Measurements from ENCODE around the gene TNFSF9.
"Not testable (repeated sequence)": the region's sequence is repeated elsewhere in the genome, so short reads cannot be mapped to it uniquely, and the experiment has no call there.

The TNFSF9 gene

DNA sequence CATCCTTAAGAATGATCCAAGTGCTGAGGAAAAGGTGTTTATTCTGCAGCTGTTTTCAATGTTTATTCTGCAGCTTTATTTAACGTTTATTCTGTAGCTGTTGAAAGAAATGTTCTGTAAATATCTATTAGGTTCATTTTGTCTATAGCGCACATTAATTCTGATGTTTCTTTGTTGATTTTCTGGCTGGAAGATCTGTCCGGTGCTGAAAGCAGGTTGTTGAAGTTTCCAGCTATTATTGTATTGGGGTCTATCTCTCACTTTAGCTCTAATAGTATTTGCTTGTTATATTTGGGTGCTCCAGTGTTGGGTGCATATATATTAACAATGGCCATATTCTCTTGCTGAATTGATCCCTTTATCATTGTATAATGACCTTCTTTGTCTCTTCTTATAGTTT is 39.9 kb downstream of the TNFSF9 start:
- H3K9ac ChIP-seq (ENCODE audit: low read length in 5 of 5): no peak overlapping the region
- no peak overlapping the region for H3K4me3 ChIP-seq (ENCODE audit: low read depth in 1 of 5, low read length in 5 of 5)
- no peaks in the 10 kb centered on the region for H3K36me3 ChIP-seq (ENCODE audit: control insufficient read depth in 5 of 5, insufficient read depth in 5 of 5, low read length in 5 of 5)
- no peak overlapping the region for H3K27ac ChIP-seq (ENCODE audit: low read depth, low read length)
- H3K27me3 ChIP-seq (ENCODE audit: control insufficient read depth in 5 of 5, insufficient read depth in 4 of 5, low read length in 5 of 5): peaks cover 0 to 8% (median 2%) of the 10 kb centered on the region in 5 donors
- H3K4me1 ChIP-seq (ENCODE audit: control insufficient read depth in 5 of 5, insufficient read depth in 5 of 5, low read length in 5 of 5): peaks cover 0 to 3% (median 0%) of the 10 kb centered on the region in 5 donors
- H3K9me3 ChIP-seq (ENCODE audit: control insufficient read depth in 5 of 5, low read length in 5 of 5): peaks cover 0 to 11% (median 0%) of the 10 kb centered on the region in 5 donors

DNA sequence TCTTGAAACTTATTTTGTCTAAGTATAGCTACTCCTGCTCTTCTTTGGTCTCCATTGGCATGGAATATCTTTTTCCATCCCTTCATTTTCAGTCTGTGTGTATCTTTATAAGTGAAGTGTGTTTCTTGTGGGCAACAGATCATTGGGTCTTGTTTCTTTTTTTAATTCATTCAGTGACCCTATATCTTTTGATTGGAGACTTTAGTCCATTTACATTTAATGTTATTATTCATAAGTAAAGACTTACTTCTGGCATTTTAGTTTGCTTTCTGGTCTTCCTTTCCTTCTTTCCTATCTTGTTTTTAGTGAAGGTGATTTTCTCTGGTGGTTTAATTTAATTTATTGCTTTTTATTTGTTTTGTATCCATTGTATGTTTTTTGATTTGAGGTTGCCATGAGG is 40.3 kb downstream of the TNFSF9 start:
- no peaks in the 10 kb centered on the region for H3K36me3 ChIP-seq (ENCODE audit: control insufficient read depth in 5 of 5, insufficient read depth in 5 of 5, low read length in 5 of 5)
- H3K4me1 ChIP-seq (ENCODE audit: control insufficient read depth in 5 of 5, insufficient read depth in 5 of 5, low read length in 5 of 5): peaks cover 0 to 3% (median 0%) of the 10 kb centered on the region in 5 donors
- H3K27me3 ChIP-seq (ENCODE audit: control insufficient read depth in 5 of 5, insufficient read depth in 4 of 5, low read length in 5 of 5): peaks cover 0 to 8% (median 2%) of the 10 kb centered on the region in 5 donors
- H3K9me3 ChIP-seq (ENCODE audit: control insufficient read depth in 5 of 5, low read length in 5 of 5): peaks cover 0 to 11% (median 0%) of the 10 kb centered on the region in 5 donors
- H3K4me3 ChIP-seq (ENCODE audit: low read depth in 1 of 5, low read length in 5 of 5): no peak overlapping the region
- no peak overlapping the region for H3K9ac ChIP-seq (ENCODE audit: low read length in 5 of 5)
- no peak overlapping the region for H3K27ac ChIP-seq (ENCODE audit: low read depth, low read length)

DNA sequence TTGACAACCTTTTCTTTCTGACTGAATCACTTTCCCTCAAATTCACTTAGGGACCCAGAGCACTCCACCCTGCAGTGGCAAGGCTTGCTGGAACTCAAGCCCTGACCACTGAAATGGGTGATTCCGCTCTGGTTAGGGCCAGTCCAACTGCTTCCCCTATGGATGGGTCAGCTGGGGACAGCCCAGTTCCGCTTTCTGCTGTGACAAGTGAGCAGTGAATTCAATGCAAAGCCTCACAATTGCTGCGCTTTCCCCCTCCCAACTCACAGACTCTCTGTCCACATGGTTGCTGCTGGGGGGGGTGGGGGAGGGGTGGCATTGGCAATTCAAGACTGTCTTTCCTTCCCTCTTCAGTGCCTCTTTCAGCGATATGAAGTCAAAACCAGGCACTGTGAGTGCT is 41.4 kb downstream of the TNFSF9 start:
- Histone ChIP-seq H3K9ac (ENCODE audit: low read length in 5 of 5) (no peak overlapping the region), H3K27ac (ENCODE audit: low read depth, low read length) (no peak overlapping the region), H3K9me3 (ENCODE audit: control insufficient read depth in 5 of 5, low read length in 5 of 5) (peaks cover 0 to 11% (median 0%) of the 10 kb centered on the region in 5 donors), H3K36me3 (ENCODE audit: control insufficient read depth in 5 of 5, insufficient read depth in 5 of 5, low read length in 5 of 5) (no peaks in the 10 kb centered on the region), H3K4me3 (ENCODE audit: low read depth in 1 of 5, low read length in 5 of 5) (no peak overlapping the region), H3K4me1 (ENCODE audit: control insufficient read depth in 5 of 5, insufficient read depth in 5 of 5, low read length in 5 of 5) (peaks cover 0 to 8% (median 0%) of the 10 kb centered on the region in 5 donors), H3K27me3 (ENCODE audit: control insufficient read depth in 5 of 5, insufficient read depth in 4 of 5, low read length in 5 of 5) (peaks cover 0 to 8% (median 2%) of the 10 kb centered on the region in 5 donors)

DNA sequence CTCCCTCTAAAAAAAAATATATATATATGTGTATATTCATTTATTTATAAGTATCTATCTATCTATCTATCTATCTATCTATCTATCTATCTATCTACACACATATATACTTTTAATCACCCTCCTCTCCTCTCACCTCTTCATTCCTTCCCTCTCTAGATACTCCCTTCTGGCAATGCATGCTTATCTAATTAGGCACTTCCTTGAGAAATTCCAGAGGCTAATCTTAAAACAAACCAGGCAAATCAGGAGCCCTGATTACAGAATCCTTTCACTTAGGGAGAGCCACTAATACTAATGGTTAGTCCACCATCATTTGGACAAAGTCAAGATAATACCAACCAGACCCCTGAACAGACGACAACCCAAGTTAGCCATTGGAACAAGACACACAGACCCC is 42.5 kb downstream of the TNFSF9 start:
- Histone ChIP-seq H3K4me3 (ENCODE audit: low read depth in 1 of 5, low read length in 5 of 5) (no peak overlapping the region), H3K36me3 (ENCODE audit: control insufficient read depth in 5 of 5, insufficient read depth in 5 of 5, low read length in 5 of 5) (no peaks in the 10 kb centered on the region), H3K27me3 (ENCODE audit: control insufficient read depth in 5 of 5, insufficient read depth in 4 of 5, low read length in 5 of 5) (peaks cover 0 to 8% (median 2%) of the 10 kb centered on the region in 5 donors), H3K9ac (ENCODE audit: low read length in 5 of 5) (no peak overlapping the region), H3K9me3 (ENCODE audit: control insufficient read depth in 5 of 5, low read length in 5 of 5) (peaks cover 0 to 11% (median 0%) of the 10 kb centered on the region in 5 donors), H3K4me1 (ENCODE audit: control insufficient read depth in 5 of 5, insufficient read depth in 5 of 5, low read length in 5 of 5) (peaks cover 0 to 14% (median 4%) of the 10 kb centered on the region in 5 donors), H3K27ac (ENCODE audit: low read depth, low read length) (no peak overlapping the region)

DNA sequence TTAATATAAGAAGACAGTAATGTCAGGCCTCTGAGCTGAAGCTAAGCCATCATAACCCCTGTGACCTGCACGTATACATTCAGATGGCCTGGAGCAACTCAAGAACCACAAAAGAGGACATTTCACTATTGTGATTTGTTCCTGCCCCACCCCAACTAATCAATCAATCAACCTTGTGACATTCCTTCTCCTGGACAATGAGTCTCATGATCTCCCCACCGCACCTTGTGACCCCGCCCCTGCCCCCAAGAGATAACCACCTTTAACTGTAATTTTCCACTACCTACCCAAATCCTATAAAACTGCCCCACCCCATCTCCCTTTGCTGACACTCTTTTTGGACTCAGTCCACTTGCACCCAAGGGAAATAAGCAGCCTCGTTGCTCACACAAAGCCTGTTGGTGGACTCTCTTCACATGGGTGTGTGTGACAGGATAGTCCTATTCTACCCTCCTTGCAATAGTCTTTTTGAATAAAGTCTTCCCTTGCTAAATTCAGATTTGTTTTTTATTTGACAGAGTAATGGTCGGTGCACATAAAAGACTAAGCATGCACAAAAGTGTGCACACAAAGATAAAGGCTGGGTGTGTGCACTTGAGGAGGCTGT is 46.1 kb downstream of the TNFSF9 start:
- H3K9ac ChIP-seq (ENCODE audit: low read length in 5 of 5): no peak overlapping the region
- peaks cover 0 to 14% (median 4%) of the 10 kb centered on the region in 5 donors for H3K4me1 ChIP-seq (ENCODE audit: control insufficient read depth in 5 of 5, insufficient read depth in 5 of 5, low read length in 5 of 5)
- no peak overlapping the region for H3K27ac ChIP-seq (ENCODE audit: low read depth, low read length)
- peaks cover 0 to 8% (median 2%) of the 10 kb centered on the region in 5 donors for H3K27me3 ChIP-seq (ENCODE audit: control insufficient read depth in 5 of 5, insufficient read depth in 4 of 5, low read length in 5 of 5)
- no peak overlapping the region for H3K4me3 ChIP-seq (ENCODE audit: low read depth in 1 of 5, low read length in 5 of 5)
- no peaks in the 10 kb centered on the region for H3K36me3 ChIP-seq (ENCODE audit: control insufficient read depth in 5 of 5, insufficient read depth in 5 of 5, low read length in 5 of 5)
- peaks cover 0 to 2% (median 0%) of the 10 kb centered on the region in 5 donors for H3K9me3 ChIP-seq (ENCODE audit: control insufficient read depth in 5 of 5, low read length in 5 of 5)

DNA sequence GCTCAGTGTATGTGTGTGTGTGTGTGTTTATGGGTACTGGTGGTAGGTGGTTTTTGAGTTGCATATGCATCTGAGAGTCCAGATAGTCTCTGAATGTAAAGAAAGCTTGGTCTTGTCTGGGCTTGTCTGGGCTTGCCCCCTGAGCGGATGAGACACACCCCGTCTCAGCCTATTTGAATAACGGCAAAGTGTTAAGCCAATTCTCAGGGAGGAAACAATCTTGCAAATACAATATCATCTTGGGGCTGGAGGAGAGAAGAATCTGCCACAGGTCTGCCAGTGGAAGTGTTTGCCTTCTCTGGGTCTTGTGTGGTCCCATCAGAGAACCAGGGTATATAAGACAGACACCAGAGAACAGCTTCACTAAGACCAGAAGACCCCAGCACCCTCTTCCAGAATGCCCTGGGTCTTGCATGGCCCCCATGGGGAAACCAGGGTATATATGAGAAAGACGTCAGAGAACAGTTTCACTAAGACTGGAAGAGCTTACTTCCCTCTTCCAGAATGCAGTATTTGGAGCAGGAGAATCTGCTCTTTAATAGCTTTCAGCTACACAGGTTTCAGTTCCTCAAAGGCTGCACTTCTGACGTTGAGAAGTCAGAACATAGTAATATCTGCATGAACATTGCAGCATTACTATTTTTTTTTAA is 46.8 kb downstream of the TNFSF9 start:
- Histone ChIP-seq H3K4me3 (ENCODE audit: low read depth in 1 of 5, low read length in 5 of 5) (no peak overlapping the region), H3K9me3 (ENCODE audit: control insufficient read depth in 5 of 5, low read length in 5 of 5) (no peaks in the 10 kb centered on the region), H3K27ac (ENCODE audit: low read depth, low read length) (no peak overlapping the region), H3K9ac (ENCODE audit: low read length in 5 of 5) (no peak overlapping the region), H3K4me1 (ENCODE audit: control insufficient read depth in 5 of 5, insufficient read depth in 5 of 5, low read length in 5 of 5) (peaks cover 0 to 11% (median 4%) of the 10 kb centered on the region in 5 donors), H3K27me3 (ENCODE audit: control insufficient read depth in 5 of 5, insufficient read depth in 4 of 5, low read length in 5 of 5) (peaks cover 0 to 2% (median 0%) of the 10 kb centered on the region in 5 donors), H3K36me3 (ENCODE audit: control insufficient read depth in 5 of 5, insufficient read depth in 5 of 5, low read length in 5 of 5) (no peaks in the 10 kb centered on the region)

DNA sequence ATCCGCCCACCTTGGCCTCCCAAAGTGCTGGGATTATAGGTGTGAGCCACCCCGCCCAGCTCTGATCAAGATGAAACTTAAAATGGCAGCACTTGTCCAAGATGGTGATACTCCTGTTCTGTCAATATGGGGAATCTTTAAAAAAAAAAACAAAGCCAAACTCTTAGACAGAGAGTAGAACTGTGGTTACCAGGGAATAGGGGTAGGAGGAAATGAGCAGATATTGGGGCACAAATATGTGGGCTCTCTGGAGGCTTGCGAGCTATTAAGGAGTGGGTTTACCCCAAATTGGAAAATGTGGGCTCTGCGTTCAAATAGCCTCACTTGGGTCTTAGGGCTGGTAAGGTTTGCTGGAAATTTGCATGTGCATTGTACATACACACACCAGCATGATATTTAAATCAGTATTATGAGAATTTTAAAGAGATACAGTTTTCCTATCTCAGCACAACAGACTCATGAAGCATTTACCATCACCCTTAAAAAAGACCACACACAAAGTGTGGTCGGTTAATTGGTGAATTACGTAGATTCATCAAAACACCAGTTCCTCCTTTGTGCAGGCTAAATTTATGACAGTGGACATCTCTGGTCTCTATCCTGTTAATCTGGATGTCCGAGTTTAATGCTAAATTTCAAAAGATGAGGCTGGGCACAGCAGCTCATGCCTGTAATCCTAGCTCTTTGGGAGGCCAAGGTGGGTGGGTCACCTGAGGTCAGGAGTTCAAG is 48.8 kb downstream of the TNFSF9 start:
- peaks cover 0 to 6% (median 3%) of the 10 kb centered on the region in 5 donors for H3K27me3 ChIP-seq (ENCODE audit: control insufficient read depth in 5 of 5, insufficient read depth in 4 of 5, low read length in 5 of 5)
- H3K36me3 ChIP-seq (ENCODE audit: control insufficient read depth in 5 of 5, insufficient read depth in 5 of 5, low read length in 5 of 5): no peaks in the 10 kb centered on the region
- H3K4me1 ChIP-seq (ENCODE audit: control insufficient read depth in 5 of 5, insufficient read depth in 5 of 5, low read length in 5 of 5): peaks cover 0 to 11% (median 4%) of the 10 kb centered on the region in 5 donors
- H3K9ac ChIP-seq (ENCODE audit: low read length in 5 of 5): no peak overlapping the region
- no peaks in the 10 kb centered on the region for H3K9me3 ChIP-seq (ENCODE audit: control insufficient read depth in 5 of 5, low read length in 5 of 5)
- H3K4me3 ChIP-seq (ENCODE audit: low read depth in 1 of 5, low read length in 5 of 5): no peak overlapping the region
- H3K27ac ChIP-seq (ENCODE audit: low read depth, low read length): no peak overlapping the region

DNA sequence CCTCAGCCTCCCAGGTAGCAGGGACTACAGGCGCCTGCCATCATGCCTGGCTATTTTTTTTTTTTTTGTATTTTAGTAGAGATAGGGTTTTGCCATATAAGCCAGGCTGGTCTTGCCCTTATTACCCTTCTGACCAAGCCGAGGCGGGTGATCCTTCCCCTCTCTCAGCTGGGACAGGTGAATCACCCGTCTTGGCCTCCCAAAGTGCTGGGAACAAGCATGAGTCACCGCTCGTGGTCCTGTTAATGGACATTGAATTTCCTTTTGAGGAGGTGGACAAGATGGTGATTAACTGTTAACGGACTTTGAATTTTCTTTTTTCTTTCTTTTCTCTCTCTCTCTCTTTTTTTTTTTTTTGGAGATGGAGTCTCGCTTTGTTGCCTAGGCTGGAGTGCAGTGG is 49.5 kb downstream of the TNFSF9 start:
- Histone ChIP-seq H3K9ac (ENCODE audit: low read length in 5 of 5) (no peak overlapping the region), H3K27ac (ENCODE audit: low read depth, low read length) (no peak overlapping the region), H3K4me3 (ENCODE audit: low read depth in 1 of 5, low read length in 5 of 5) (no peak overlapping the region), H3K4me1 (ENCODE audit: control insufficient read depth in 5 of 5, insufficient read depth in 5 of 5, low read length in 5 of 5) (peaks cover 0 to 11% (median 4%) of the 10 kb centered on the region in 5 donors), H3K9me3 (ENCODE audit: control insufficient read depth in 5 of 5, low read length in 5 of 5) (no peaks in the 10 kb centered on the region), H3K36me3 (ENCODE audit: control insufficient read depth in 5 of 5, insufficient read depth in 5 of 5, low read length in 5 of 5) (no peaks in the 10 kb centered on the region), H3K27me3 (ENCODE audit: control insufficient read depth in 5 of 5, insufficient read depth in 4 of 5, low read length in 5 of 5) (peaks cover 0 to 7% (median 4%) of the 10 kb centered on the region in 5 donors)

DNA sequence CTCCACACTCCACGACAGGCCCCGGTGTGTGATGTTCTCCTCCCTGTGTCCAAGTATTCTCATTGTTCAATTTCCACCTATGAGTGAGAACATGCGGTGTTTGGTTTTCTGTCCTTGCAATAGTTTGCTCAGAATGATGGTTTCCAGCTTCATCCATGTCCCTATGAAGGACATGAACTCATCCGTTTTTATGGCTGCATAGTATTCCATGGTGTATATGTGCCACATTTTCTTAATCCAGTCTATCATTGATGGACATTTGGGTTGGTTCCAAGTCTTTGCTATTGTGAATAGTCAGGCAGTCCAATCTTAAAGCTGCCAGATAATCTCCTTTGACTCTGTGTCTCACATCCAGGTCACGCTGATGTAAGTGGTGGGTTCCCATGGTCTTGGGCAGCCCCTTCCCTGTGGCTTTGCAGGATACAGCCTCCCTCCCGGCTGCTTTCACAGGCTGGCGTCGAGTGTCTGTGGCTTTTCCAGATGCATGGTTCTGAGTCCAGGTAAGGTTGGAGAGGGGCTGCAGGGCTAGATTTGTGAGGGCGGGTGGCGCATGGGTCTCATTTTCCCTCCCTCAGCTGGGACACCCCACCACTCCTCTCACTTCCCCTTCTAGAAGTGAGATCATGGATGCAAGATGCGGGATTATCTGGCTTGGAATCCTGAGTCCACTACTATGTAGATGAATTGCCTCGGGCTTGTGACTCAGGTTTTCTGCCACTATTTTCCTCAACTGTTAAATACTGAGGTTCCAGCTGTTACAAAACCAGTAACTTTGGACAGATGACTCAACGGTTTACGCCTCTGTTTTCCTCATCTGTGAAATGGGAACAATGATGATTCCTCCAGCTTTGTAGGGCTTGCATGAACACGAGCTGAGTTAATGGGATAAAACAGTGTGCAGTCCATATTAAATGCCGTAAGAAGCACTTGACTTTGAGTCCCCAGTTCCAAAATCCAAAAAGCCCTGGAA is 52.0 kb downstream of the TNFSF9 start:
- not testable (repeated sequence) for H3K9ac ChIP-seq (ENCODE audit: low read length in 5 of 5); H3K36me3 ChIP-seq (ENCODE audit: control insufficient read depth in 5 of 5, insufficient read depth in 5 of 5, low read length in 5 of 5); H3K4me3 ChIP-seq (ENCODE audit: low read depth in 1 of 5, low read length in 5 of 5); H3K4me1 ChIP-seq (ENCODE audit: control insufficient read depth in 5 of 5, insufficient read depth in 5 of 5, low read length in 5 of 5); H3K9me3 ChIP-seq (ENCODE audit: control insufficient read depth in 5 of 5, low read length in 5 of 5); H3K27ac ChIP-seq (ENCODE audit: low read depth, low read length)
- peaks cover 13 to 22% (median 20%) of the 10 kb centered on the region in 5 donors for H3K27me3 ChIP-seq (ENCODE audit: control insufficient read depth in 5 of 5, insufficient read depth in 4 of 5, low read length in 5 of 5)

All from subcutaneous abdominal adipose tissue (tissue), 5 donors.